ENCODE measurements around the gene CD46.

CD46 gene

GRCh38 chr1:207740207-207740606 lies 11.6 kb upstream of the CD46 start:
- H3K4me3 ChIP-seq (ENCODE audit: low read length) = no peak overlapping the region
- DNase-seq (ENCODE audit: low read depth) = peak; percentile 80
- no peak for TF ChIP-seq CTCF (IDR thresholded peaks at IDR 0.05; ENCODE audit: insufficient read depth, low read depth, low read length, missing control alignments)

GRCh38 chr1:207742850-207743555 lies 8.9 kb upstream of the CD46 start:
- no peak for DNase-seq (ENCODE audit: low read depth)
- H3K4me3 ChIP-seq (ENCODE audit: low read length) = no peak overlapping the region
- no peak for TF ChIP-seq CTCF (IDR thresholded peaks at IDR 0.05; ENCODE audit: insufficient read depth, low read depth, low read length, missing control alignments)

- no peak for TF ChIP-seq CTCF (IDR thresholded peaks at IDR 0.05; ENCODE audit: insufficient read depth, low read depth, low read length, missing control alignments)
- H3K4me3 ChIP-seq (ENCODE audit: low read length) = no peak overlapping the region
Observed at GRCh38 chr1:207744000-207744534, 7.8 kb upstream of the CD46 start.

GRCh38 chr1:207745285-207745684 lies 6.6 kb upstream of the CD46 start:
- TF ChIP-seq CTCF (IDR thresholded peaks at IDR 0.05; ENCODE audit: insufficient read depth, low read depth, low read length, missing control alignments) = no peak
- DNase-seq (ENCODE audit: low read depth) = no peak
- H3K4me3 ChIP-seq (ENCODE audit: low read length) = no peak overlapping the region

More at GRCh38 chr1:207744000-207744534, 7.8 kb upstream of the CD46 start:
- DNase-seq (ENCODE audit: low read depth) = no peak

- DNase-seq (ENCODE audit: low read depth) = no peak
- no peak overlapping the region for H3K4me3 ChIP-seq (ENCODE audit: low read length)
- no peak for TF ChIP-seq CTCF (IDR thresholded peaks at IDR 0.05; ENCODE audit: insufficient read depth, low read depth, low read length, missing control alignments)
Observed at GRCh38 chr1:207745839-207746767, 5.8 kb upstream of the CD46 start.

- no peak for TF ChIP-seq CTCF (IDR thresholded peaks at IDR 0.05; ENCODE audit: insufficient read depth, low read depth, low read length, missing control alignments)
- no peak overlapping the region for H3K4me3 ChIP-seq (ENCODE audit: low read length)
- DNase-seq (ENCODE audit: low read depth) = no peak
Observed at GRCh38 chr1:207747627-207748492, 4.0 kb upstream of the CD46 start.

Data from epithelial cell of esophagus (primary cell).